ENCODE results near the gene TERT.

- TF ChIP-seq CTCF (IDR thresholded peaks at IDR 0.05) (no peak), POLR2AphosphoS5 (IDR thresholded peaks at IDR 0.05) (no peak)
Observed at GRCh38 chr5:1261643-1262042, 33.2 kb downstream of the TERT start.

All from stomach (tissue), 4 donors.